IgD-negative memory B cell (primary cell): ENCODE data around the gene BRAF. TPM values are rescaled to one million over a fixed set of nuclear protein-coding genes. Genes with fewer than 3 reads are reported as not detected.

Experiments used
- H3K27ac Mint-ChIP-seq, 3 donors: one replicate each; pipeline ENCODE4 v1.8.0; 2020 to 2022; ENCODE audit warnings: mild to moderate bottlenecking in 3 of 3, mixed read lengths in 3 of 3, moderate library complexity in 1 of 3
- H3K27me3 Mint-ChIP-seq: one replicate; pipeline ENCODE4 v1.8.0; 2021; ENCODE audit warnings: mixed read lengths
- H3K36me3 Mint-ChIP-seq: one replicate; pipeline ENCODE4 v1.8.0; 2020; ENCODE audit warnings: mild to moderate bottlenecking, mixed read lengths
- H3K4me1 Mint-ChIP-seq, 3 donors: one replicate each; pipeline ENCODE4 v1.8.0; 2020 to 2022; ENCODE audit warnings: mixed read lengths in 3 of 3, mild to moderate bottlenecking in 1 of 3
- H3K4me3 Mint-ChIP-seq, 4 donors: one replicate each; pipeline ENCODE4 v1.8.0; 2020 to 2022; ENCODE audit warnings: mild to moderate bottlenecking in 4 of 4, mixed read lengths in 4 of 4, moderate library complexity in 3 of 4
- H3K9me3 Mint-ChIP-seq, 3 donors: one replicate each; pipeline ENCODE4 v1.8.0; 2020 to 2021; ENCODE audit warnings: mixed read lengths in 3 of 3, mild to moderate bottlenecking in 1 of 3
- polyA plus RNA-seq: library from polyadenylated mRNA; unstranded; fragments of 300-500 nt; fragmentation: Illumina TruSeq; gene quantifications from one replicate; pipeline ENCODE4 v1.2.3, GENCODE V29; 2021

BRAF gene
- polyA plus RNA-seq, 1 donor from 2014 or later, result 11.6 TPM

GRCh38 chr7:140876519-140877248 is 48.0 kb downstream of the BRAF start:
- peaks cover 0 to 3% (median 0%) of the 10 kb centered on the region in 3 donors for H3K9me3 Mint-ChIP-seq
- no peak overlapping the region for H3K27ac Mint-ChIP-seq
- peaks cover 11% of the 10 kb centered on the region for H3K36me3 Mint-ChIP-seq
- peaks cover 24 to 42% (median 31%) of the 10 kb centered on the region in 3 donors for H3K4me1 Mint-ChIP-seq
- no peak overlapping the region for H3K4me3 Mint-ChIP-seq
- H3K27me3 Mint-ChIP-seq, result no peaks in the 10 kb centered on the region

GRCh38 chr7:140873434-140873833 is 51.3 kb downstream of the BRAF start:
- no peak overlapping the region for H3K27ac Mint-ChIP-seq
- H3K4me1 Mint-ChIP-seq, result peaks cover 26 to 47% (median 29%) of the 10 kb centered on the region in 3 donors
- H3K4me3 Mint-ChIP-seq, result peak overlapping the region in 1 of 4 donors; percentile 29
- H3K27me3 Mint-ChIP-seq, result no peaks in the 10 kb centered on the region
- H3K36me3 Mint-ChIP-seq, result peaks cover 9% of the 10 kb centered on the region
- peaks cover 0 to 3% (median 0%) of the 10 kb centered on the region in 3 donors for H3K9me3 Mint-ChIP-seq

GRCh38 chr7:140870003-140870402 is 54.7 kb downstream of the BRAF start:
- Mint-ChIP-seq H3K4me1 (peaks cover 18 to 47% (median 35%) of the 10 kb centered on the region in 3 donors), H3K4me3 (no peak overlapping the region), H3K36me3 (peaks cover 10% of the 10 kb centered on the region), H3K27me3 (no peaks in the 10 kb centered on the region), H3K9me3 (no peaks in the 10 kb centered on the region), H3K27ac (no peak overlapping the region)

GRCh38 chr7:140869430-140869829 is 55.3 kb downstream of the BRAF start:
- peaks cover 12% of the 10 kb centered on the region for H3K36me3 Mint-ChIP-seq
- H3K27me3 Mint-ChIP-seq, result no peaks in the 10 kb centered on the region
- H3K9me3 Mint-ChIP-seq, result peaks cover 0 to 4% (median 0%) of the 10 kb centered on the region in 3 donors
- H3K27ac Mint-ChIP-seq, result no peak overlapping the region
- peaks cover 22 to 48% (median 36%) of the 10 kb centered on the region in 3 donors for H3K4me1 Mint-ChIP-seq
- no peak overlapping the region for H3K4me3 Mint-ChIP-seq

- Mint-ChIP-seq H3K27me3 (no peaks in the 10 kb centered on the region), H3K4me1 (peaks cover 24 to 50% (median 35%) of the 10 kb centered on the region in 3 donors), H3K27ac (peak overlapping the region in 1 of 3 donors; percentile 37), H3K9me3 (peaks cover 0 to 4% (median 0%) of the 10 kb centered on the region in 3 donors), H3K36me3 (peaks cover 6% of the 10 kb centered on the region), H3K4me3 (peak overlapping the region in 3 of 4 donors; percentile 0 to 51 (median 1))
These were observed 57.0 kb downstream of the BRAF start for GRCh38 chr7:140867467-140868462.

GRCh38 chr7:140866926-140867325 is 57.8 kb downstream of the BRAF start:
- Mint-ChIP-seq H3K4me1 (peaks cover 26 to 54% (median 37%) of the 10 kb centered on the region in 3 donors), H3K36me3 (peaks cover 6% of the 10 kb centered on the region)

GRCh38 chr7:140864732-140865131 is 60.0 kb downstream of the BRAF start:
- peaks cover 0 to 4% (median 0%) of the 10 kb centered on the region in 3 donors for H3K9me3 Mint-ChIP-seq
- H3K36me3 Mint-ChIP-seq, result peaks cover 6% of the 10 kb centered on the region
- peak overlapping the region in 1 of 3 donors; percentile 11 for H3K27ac Mint-ChIP-seq
- H3K27me3 Mint-ChIP-seq, result no peaks in the 10 kb centered on the region
- no peak overlapping the region for H3K4me3 Mint-ChIP-seq
- peaks cover 25 to 55% (median 30%) of the 10 kb centered on the region in 3 donors for H3K4me1 Mint-ChIP-seq

More at GRCh38 chr7:140866926-140867325, 57.8 kb downstream of the BRAF start:
- Mint-ChIP-seq H3K4me3 (no peak overlapping the region), H3K27ac (no peak overlapping the region), H3K27me3 (no peaks in the 10 kb centered on the region), H3K9me3 (peaks cover 0 to 4% (median 0%) of the 10 kb centered on the region in 3 donors)

- Mint-ChIP-seq H3K27ac (peak overlapping the region in 1 of 3 donors; percentile 34), H3K9me3 (peaks cover 0 to 4% (median 0%) of the 10 kb centered on the region in 3 donors), H3K4me3 (peak overlapping the region in 1 of 4 donors; percentile 59), H3K36me3 (peaks cover 6% of the 10 kb centered on the region), H3K4me1 (peaks cover 23 to 54% (median 31%) of the 10 kb centered on the region in 3 donors), H3K27me3 (no peaks in the 10 kb centered on the region)
These were observed 60.9 kb downstream of the BRAF start for GRCh38 chr7:140863867-140864266.

GRCh38 chr7:140863184-140863583 is 61.5 kb downstream of the BRAF start:
- H3K4me1 Mint-ChIP-seq, result peaks cover 22 to 48% (median 29%) of the 10 kb centered on the region in 3 donors
- H3K4me3 Mint-ChIP-seq, result no peak overlapping the region
- no peak overlapping the region for H3K27ac Mint-ChIP-seq
- H3K9me3 Mint-ChIP-seq, result peaks cover 0 to 4% (median 0%) of the 10 kb centered on the region in 3 donors
- peaks cover 6% of the 10 kb centered on the region for H3K36me3 Mint-ChIP-seq
- H3K27me3 Mint-ChIP-seq, result no peaks in the 10 kb centered on the region

GRCh38 chr7:140857048-140857447 is 67.7 kb downstream of the BRAF start:
- Mint-ChIP-seq H3K4me1 (peaks cover 17 to 45% (median 28%) of the 10 kb centered on the region in 3 donors), H3K4me3 (no peak overlapping the region)

GRCh38 chr7:140841166-140841715 is 83.5 kb downstream of the BRAF start:
- no peaks in the 10 kb centered on the region for H3K9me3 Mint-ChIP-seq
- no peaks in the 10 kb centered on the region for H3K27me3 Mint-ChIP-seq
- H3K4me3 Mint-ChIP-seq, result no peak overlapping the region
- no peak overlapping the region for H3K27ac Mint-ChIP-seq
- H3K36me3 Mint-ChIP-seq, result peaks cover 26% of the 10 kb centered on the region
- peaks cover 1 to 4% (median 2%) of the 10 kb centered on the region in 3 donors for H3K4me1 Mint-ChIP-seq

More at GRCh38 chr7:140857048-140857447, 67.7 kb downstream of the BRAF start:
- Mint-ChIP-seq H3K27me3 (no peaks in the 10 kb centered on the region), H3K27ac (peak overlapping the region in 1 of 3 donors; percentile 47), H3K36me3 (peaks cover 1% of the 10 kb centered on the region), H3K9me3 (no peaks in the 10 kb centered on the region)

GRCh38 chr7:140831724-140832123 is 93.0 kb downstream of the BRAF start:
- no peak overlapping the region for H3K27ac Mint-ChIP-seq
- no peak overlapping the region for H3K4me3 Mint-ChIP-seq
- H3K27me3 Mint-ChIP-seq, result no peaks in the 10 kb centered on the region
- peaks cover 0 to 3% (median 1%) of the 10 kb centered on the region in 3 donors for H3K4me1 Mint-ChIP-seq
- H3K9me3 Mint-ChIP-seq, result no peaks in the 10 kb centered on the region
- H3K36me3 Mint-ChIP-seq, result peaks cover 11% of the 10 kb centered on the region

- no peaks in the 10 kb centered on the region for H3K27me3 Mint-ChIP-seq
- peaks cover 0 to 3% (median 1%) of the 10 kb centered on the region in 3 donors for H3K4me1 Mint-ChIP-seq
- no peaks in the 10 kb centered on the region for H3K9me3 Mint-ChIP-seq
- peaks cover 12% of the 10 kb centered on the region for H3K36me3 Mint-ChIP-seq
- no peak overlapping the region for H3K4me3 Mint-ChIP-seq
- no peak overlapping the region for H3K27ac Mint-ChIP-seq
These were observed 95.0 kb downstream of the BRAF start for GRCh38 chr7:140829720-140830119.

- H3K36me3 Mint-ChIP-seq, result peaks cover 10% of the 10 kb centered on the region
- H3K9me3 Mint-ChIP-seq, result no peaks in the 10 kb centered on the region
- H3K4me3 Mint-ChIP-seq, result no peak overlapping the region
- peaks cover 0 to 3% (median 0%) of the 10 kb centered on the region in 3 donors for H3K4me1 Mint-ChIP-seq
- no peak overlapping the region for H3K27ac Mint-ChIP-seq
- H3K27me3 Mint-ChIP-seq, result no peaks in the 10 kb centered on the region
These were observed 96.0 kb downstream of the BRAF start for GRCh38 chr7:140828741-140829140.
